ENCODE data around the gene SDF2L1. TPM values are rescaled to one million over a fixed set of nuclear protein-coding genes. Genes with fewer than 3 reads are reported as not detected.
"Not testable (repeated sequence)": the region's sequence is repeated elsewhere in the genome, so short reads cannot be mapped to it uniquely, and the experiment has no call there.

The SDF2L1 gene
- total RNA-seq, 2 donors from 2014 or later, result 25.9 to 40.5 TPM

GRCh38 chr22:21672107-21672629, 30.1 kb downstream of the SDF2L1 start:
- peaks cover 59% of the 10 kb centered on the region for H3K36me3 ChIP-seq
- no peak for DNase-seq (ENCODE audit: low spot score)
- H3K4me1 ChIP-seq, result peaks cover 0 to 11% of the 10 kb centered on the region in 2 donors
- no peaks in the 10 kb centered on the region for H3K27me3 ChIP-seq
- no peak overlapping the region for H3K27ac ChIP-seq
- no peak overlapping the region for H3K4me3 ChIP-seq
- H3K9me3 ChIP-seq, result no peaks in the 10 kb centered on the region
- TF ChIP-seq CTCF (IDR thresholded peaks at IDR 0.05), result no peak

- Histone ChIP-seq H3K27me3 (no peaks in the 10 kb centered on the region), H3K27ac (no peak overlapping the region), H3K36me3 (peaks cover 59% of the 10 kb centered on the region), H3K9me3 (no peaks in the 10 kb centered on the region), H3K4me3 (no peak overlapping the region), H3K4me1 (peaks cover 0 to 9% of the 10 kb centered on the region in 2 donors)
- no peak for TF ChIP-seq CTCF (IDR thresholded peaks at IDR 0.05)
- DNase-seq (ENCODE audit: low spot score), result no peak
These were observed 31.6 kb downstream of the SDF2L1 start for GRCh38 chr22:21673534-21674321.

GRCh38 chr22:21674638-21675245, 32.6 kb downstream of the SDF2L1 start:
- TF ChIP-seq CTCF (IDR thresholded peaks at IDR 0.05), result no peak
- no peak overlapping the region for H3K27ac ChIP-seq
- H3K4me3 ChIP-seq, result no peak overlapping the region
- no peaks in the 10 kb centered on the region for H3K27me3 ChIP-seq
- no peaks in the 10 kb centered on the region for H3K9me3 ChIP-seq
- H3K4me1 ChIP-seq, result peaks cover 0 to 9% of the 10 kb centered on the region in 2 donors
- no peak for DNase-seq (ENCODE audit: low spot score)
- H3K36me3 ChIP-seq, result peaks cover 59% of the 10 kb centered on the region

GRCh38 chr22:21677606-21678443, 35.7 kb downstream of the SDF2L1 start:
- Histone ChIP-seq H3K9me3 (no peaks in the 10 kb centered on the region), H3K4me1 (no peaks in the 10 kb centered on the region), H3K27ac (no peak overlapping the region), H3K36me3 (peaks cover 41% of the 10 kb centered on the region), H3K4me3 (no peak overlapping the region), H3K27me3 (no peaks in the 10 kb centered on the region)
- no peak for TF ChIP-seq CTCF (IDR thresholded peaks at IDR 0.05)
- DNase-seq (ENCODE audit: low spot score), result no peak

GRCh38 chr22:21678842-21679241, 36.7 kb downstream of the SDF2L1 start:
- H3K4me3 ChIP-seq; H3K9me3 ChIP-seq; H3K27ac ChIP-seq; H3K27me3 ChIP-seq; DNase-seq (ENCODE audit: low spot score); H3K4me1 ChIP-seq: not testable (repeated sequence)
- peaks cover 38% of the 10 kb centered on the region for H3K36me3 ChIP-seq

- no peak overlapping the region for H3K27ac ChIP-seq
- H3K9me3 ChIP-seq, result no peaks in the 10 kb centered on the region
- peaks cover 33% of the 10 kb centered on the region for H3K36me3 ChIP-seq
- TF ChIP-seq CTCF (IDR thresholded peaks at IDR 0.05), result no peak
- H3K27me3 ChIP-seq, result no peaks in the 10 kb centered on the region
- no peak for DNase-seq (ENCODE audit: low spot score)
- no peaks in the 10 kb centered on the region for H3K4me1 ChIP-seq
- H3K4me3 ChIP-seq, result no peak overlapping the region
These were observed 37.3 kb downstream of the SDF2L1 start for GRCh38 chr22:21679383-21679782.

Data from right atrium auricular region (tissue), 2 donors.